Stimulated activated CD8-positive, alpha-beta memory T cell treated with anti-CD3 and anti-CD28 coated beads, Interleukin-15, amount 100 ng/mL, for 48 hours (primary cell): ENCODE data around the gene ZDHHC20.

ENCODE experiments used
- DNase-seq, 2 donors: peaks; one replicate each; pipeline ENCODE4 v3.0.0-alpha.2; 2020; ENCODE audit warnings: low read depth in 2 of 2

The ZDHHC20 gene

GRCh38 chr13:21326155-21327031 lies 132.7 kb downstream of the ZDHHC20 start:
- DNase-seq: no peak

GRCh38 chr13:21324803-21325202 lies 134.3 kb downstream of the ZDHHC20 start:
- DNase-seq: no peak

GRCh38 chr13:21322988-21323387 lies 136.1 kb downstream of the ZDHHC20 start:
- DNase-seq: no peak
